H1 (cell line): ENCODE results near the gene NEDD4L. TPM values are rescaled to one million over a fixed set of nuclear protein-coding genes. Genes with fewer than 3 reads are reported as not detected.

Experiments used
- GABPA ChIP-seq: IDR thresholded peaks from 2 replicates; pipeline ENCODE4 v1.6.1; 2011; ENCODE audit warnings: mild to moderate bottlenecking, low read length, moderate library complexity, borderline replicate concordance; ENCODE audit not compliant: insufficient read depth
- KDM1A ChIP-seq: fragments of 200-600, 300-600 bp; sonication (generic); IDR thresholded peaks from 2 replicates; pipeline ENCODE4 v1.7.1; 2016; ENCODE audit warnings: mild to moderate bottlenecking, low read length, borderline replicate concordance
- polyA plus RNA-seq, 7 experiments: library from polyadenylated mRNA; depleted of rRNA in 3 of 7; stranded (reverse) in 5 of 7; unstranded in 2 of 7; fragments of >200 nt in 5 of 7; fragments of 200-250 nt in 2 of 7; gene quantifications; 1 replicate in 5 of 7; 2 replicates in 1 of 7; 4 replicates in 1 of 7; pipeline versions ENCODE4 v1.2.1 to v1.2.3, GENCODE V29; 2011 to 2013; ENCODE audit warnings: missing spikeins in 2 of 7, mixed read lengths in 2 of 7
- total RNA-seq: library from RNA; stranded (reverse); fragmentation: NEBNext Ultra II Directional; extraction: Animal tissue kit (Norgen Biotek cat#: 25700); gene quantifications from 2 replicates; pipeline ENCODE4 v1.2.1, GENCODE V29; 2021
- TF ChIP-seq, protein P1 (sequence below): fragments of 300-600 bp; sonication (generic); IDR thresholded peaks from 2 replicates; pipeline ENCODE4 v1.7.1; 2012; ENCODE audit warnings: low read length, moderate library complexity, mild to moderate bottlenecking, inconsistent platforms; ENCODE audit not compliant: insufficient replicate concordance
- TF ChIP-seq, protein P2 (sequence below): IDR thresholded peaks from 2 replicates; pipeline ENCODE4 v1.6.1; 2011; ENCODE audit warnings: low read depth, mild to moderate bottlenecking, low read length; ENCODE audit not compliant: insufficient read depth

The NEDD4L gene
- total and polyA plus RNA-seq, 2 of the 8 experiments (the other 6 are each of a cell fraction or from before 2014, with no cell fraction given), result 37.3 to 69.8 TPM

GRCh38 chr18:58043491-58044369, at the start of gene NEDD4L (continued):
- TF ChIP-seq, protein P1, sequence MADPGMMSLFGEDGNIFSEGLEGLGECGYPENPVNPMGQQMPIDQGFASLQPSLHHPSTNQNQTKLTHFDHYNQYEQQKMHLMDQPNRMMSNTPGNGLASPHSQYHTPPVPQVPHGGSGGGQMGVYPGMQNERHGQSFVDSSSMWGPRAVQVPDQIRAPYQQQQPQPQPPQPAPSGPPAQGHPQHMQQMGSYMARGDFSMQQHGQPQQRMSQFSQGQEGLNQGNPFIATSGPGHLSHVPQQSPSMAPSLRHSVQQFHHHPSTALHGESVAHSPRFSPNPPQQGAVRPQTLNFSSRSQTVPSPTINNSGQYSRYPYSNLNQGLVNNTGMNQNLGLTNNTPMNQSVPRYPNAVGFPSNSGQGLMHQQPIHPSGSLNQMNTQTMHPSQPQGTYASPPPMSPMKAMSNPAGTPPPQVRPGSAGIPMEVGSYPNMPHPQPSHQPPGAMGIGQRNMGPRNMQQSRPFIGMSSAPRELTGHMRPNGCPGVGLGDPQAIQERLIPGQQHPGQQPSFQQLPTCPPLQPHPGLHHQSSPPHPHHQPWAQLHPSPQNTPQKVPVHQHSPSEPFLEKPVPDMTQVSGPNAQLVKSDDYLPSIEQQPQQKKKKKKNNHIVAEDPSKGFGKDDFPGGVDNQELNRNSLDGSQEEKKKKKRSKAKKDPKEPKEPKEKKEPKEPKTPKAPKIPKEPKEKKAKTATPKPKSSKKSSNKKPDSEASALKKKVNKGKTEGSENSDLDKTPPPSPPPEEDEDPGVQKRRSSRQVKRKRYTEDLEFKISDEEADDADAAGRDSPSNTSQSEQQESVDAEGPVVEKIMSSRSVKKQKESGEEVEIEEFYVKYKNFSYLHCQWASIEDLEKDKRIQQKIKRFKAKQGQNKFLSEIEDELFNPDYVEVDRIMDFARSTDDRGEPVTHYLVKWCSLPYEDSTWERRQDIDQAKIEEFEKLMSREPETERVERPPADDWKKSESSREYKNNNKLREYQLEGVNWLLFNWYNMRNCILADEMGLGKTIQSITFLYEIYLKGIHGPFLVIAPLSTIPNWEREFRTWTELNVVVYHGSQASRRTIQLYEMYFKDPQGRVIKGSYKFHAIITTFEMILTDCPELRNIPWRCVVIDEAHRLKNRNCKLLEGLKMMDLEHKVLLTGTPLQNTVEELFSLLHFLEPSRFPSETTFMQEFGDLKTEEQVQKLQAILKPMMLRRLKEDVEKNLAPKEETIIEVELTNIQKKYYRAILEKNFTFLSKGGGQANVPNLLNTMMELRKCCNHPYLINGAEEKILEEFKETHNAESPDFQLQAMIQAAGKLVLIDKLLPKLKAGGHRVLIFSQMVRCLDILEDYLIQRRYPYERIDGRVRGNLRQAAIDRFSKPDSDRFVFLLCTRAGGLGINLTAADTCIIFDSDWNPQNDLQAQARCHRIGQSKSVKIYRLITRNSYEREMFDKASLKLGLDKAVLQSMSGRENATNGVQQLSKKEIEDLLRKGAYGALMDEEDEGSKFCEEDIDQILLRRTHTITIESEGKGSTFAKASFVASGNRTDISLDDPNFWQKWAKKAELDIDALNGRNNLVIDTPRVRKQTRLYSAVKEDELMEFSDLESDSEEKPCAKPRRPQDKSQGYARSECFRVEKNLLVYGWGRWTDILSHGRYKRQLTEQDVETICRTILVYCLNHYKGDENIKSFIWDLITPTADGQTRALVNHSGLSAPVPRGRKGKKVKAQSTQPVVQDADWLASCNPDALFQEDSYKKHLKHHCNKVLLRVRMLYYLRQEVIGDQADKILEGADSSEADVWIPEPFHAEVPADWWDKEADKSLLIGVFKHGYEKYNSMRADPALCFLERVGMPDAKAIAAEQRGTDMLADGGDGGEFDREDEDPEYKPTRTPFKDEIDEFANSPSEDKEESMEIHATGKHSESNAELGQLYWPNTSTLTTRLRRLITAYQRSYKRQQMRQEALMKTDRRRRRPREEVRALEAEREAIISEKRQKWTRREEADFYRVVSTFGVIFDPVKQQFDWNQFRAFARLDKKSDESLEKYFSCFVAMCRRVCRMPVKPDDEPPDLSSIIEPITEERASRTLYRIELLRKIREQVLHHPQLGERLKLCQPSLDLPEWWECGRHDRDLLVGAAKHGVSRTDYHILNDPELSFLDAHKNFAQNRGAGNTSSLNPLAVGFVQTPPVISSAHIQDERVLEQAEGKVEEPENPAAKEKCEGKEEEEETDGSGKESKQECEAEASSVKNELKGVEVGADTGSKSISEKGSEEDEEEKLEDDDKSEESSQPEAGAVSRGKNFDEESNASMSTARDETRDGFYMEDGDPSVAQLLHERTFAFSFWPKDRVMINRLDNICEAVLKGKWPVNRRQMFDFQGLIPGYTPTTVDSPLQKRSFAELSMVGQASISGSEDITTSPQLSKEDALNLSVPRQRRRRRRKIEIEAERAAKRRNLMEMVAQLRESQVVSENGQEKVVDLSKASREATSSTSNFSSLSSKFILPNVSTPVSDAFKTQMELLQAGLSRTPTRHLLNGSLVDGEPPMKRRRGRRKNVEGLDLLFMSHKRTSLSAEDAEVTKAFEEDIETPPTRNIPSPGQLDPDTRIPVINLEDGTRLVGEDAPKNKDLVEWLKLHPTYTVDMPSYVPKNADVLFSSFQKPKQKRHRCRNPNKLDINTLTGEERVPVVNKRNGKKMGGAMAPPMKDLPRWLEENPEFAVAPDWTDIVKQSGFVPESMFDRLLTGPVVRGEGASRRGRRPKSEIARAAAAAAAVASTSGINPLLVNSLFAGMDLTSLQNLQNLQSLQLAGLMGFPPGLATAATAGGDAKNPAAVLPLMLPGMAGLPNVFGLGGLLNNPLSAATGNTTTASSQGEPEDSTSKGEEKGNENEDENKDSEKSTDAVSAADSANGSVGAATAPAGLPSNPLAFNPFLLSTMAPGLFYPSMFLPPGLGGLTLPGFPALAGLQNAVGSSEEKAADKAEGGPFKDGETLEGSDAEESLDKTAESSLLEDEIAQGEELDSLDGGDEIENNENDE, result no peak
- TF ChIP-seq GABPA, result no peak
- TF ChIP-seq KDM1A, result no peak
- TF ChIP-seq, protein P2, sequence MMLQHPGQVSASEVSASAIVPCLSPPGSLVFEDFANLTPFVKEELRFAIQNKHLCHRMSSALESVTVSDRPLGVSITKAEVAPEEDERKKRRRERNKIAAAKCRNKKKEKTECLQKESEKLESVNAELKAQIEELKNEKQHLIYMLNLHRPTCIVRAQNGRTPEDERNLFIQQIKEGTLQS, result no peak
